Stimulated activated CD8-positive, alpha-beta memory T cell treated with anti-CD3 and anti-CD28 coated beads, Interleukin-4, amount 100 ng/mL, for 24 hours (primary cell): ENCODE results near the gene PROK2.

Source experiments
- DNase-seq: peaks from one replicate; pipeline ENCODE4 v3.0.0-alpha.2; 2020; ENCODE audit warnings: low read depth

PROK2 gene

DNA sequence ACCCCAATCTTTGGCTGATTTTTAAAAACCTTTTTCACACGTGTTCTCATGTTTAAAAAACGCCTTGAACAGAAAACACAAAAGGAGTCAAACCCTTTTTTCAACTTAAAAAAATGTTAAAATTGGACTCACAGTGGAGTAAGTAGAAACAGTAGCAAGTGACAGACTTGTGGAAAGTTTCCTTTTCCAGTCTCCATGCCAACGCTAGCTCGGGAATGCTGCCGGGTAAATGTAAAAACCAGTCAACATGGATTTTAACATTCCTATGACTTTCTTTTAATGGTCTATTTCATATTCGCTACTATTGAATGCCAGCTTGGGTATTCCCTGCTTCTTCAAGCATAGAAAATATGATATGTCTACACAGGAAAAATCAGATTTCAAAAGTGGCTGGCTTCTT lies 1.6 kb upstream of the PROK2 start:
- no peak for DNase-seq

DNA sequence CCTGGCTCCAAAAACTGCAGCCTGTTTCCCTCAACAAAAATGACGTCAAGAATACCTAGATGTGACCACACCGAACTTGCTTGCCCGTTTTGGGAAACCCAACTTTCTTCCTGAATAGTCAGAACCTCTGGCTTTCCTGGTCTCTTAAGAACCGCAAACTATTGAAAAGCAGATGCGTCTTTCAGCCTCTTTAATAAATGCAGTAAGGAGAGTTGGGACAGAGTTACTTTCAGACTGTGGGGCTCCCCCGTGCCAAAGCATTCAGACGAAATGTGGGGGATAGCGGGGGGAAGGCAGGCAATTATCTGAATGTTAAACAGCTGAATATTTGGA lies 1.2 kb upstream of the PROK2 start:
- DNase-seq, result no peak

DNA sequence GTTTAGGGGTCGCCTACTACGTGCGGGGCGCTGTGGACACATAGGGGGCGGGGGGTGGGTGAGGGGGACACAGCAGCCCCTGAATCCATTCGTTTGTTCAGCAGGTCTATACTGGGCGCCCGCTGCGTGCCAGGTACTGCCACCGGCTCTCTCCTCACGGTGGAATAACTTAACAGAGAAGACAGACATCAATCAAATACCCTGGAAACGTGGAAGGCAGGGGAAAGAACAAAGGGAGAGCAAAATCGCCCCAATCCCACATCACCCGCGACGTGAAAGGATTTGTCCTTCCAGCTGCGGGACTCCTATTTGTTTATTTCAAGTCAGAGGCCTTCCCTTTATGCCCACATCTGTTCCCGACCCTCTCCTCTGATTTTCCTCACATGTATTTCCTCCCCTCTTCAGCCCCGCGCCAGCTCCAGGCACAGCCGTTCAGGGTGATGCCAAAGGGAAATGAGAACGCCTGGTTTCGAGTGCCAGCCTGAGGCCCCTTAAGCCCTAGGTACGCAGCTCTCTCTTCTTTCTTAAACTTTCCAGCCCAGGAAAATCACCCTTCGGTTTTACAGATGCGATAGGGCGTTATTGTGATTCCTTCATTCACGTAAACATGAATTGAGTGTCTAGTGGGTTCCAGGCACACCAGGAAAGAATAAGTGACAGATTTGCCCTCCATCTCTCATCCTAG lies 726 bp upstream of the PROK2 start:
- no peak for DNase-seq

DNA sequence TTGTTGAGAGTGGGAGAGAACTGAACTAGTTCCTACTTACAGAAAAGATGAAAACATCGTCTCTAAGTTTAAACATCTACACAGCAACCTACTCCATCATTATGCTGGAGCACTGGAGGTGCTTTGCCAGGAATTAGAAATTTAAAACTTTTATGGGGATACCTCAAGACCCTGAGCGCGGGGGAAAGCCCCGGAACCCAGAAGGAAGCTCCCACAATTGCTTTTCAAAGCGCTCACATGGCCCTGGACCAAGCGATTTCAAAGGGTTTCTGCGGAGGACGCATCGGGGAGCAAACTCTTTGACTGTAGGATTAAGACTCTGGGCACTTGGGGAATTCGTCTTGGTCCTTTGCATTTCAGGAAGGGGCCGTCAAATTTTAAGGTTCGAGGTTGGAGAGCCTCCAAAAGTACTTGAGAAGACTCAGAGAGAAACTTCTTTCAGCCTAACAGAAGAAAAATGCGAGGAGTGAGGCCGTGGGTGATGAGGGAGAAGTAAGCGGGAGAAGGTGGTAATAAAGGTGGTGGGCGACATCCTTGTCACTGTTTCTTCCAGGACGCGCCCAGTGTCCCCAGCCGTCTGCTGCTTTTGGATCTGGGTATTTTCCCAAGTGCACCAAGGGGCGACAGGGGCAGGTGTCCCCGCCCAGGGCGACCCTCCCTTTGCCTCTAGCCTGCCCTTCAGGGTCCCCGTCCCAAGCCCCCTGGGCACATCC lies 591 bp downstream of the PROK2 start:
- no peak for DNase-seq

DNA sequence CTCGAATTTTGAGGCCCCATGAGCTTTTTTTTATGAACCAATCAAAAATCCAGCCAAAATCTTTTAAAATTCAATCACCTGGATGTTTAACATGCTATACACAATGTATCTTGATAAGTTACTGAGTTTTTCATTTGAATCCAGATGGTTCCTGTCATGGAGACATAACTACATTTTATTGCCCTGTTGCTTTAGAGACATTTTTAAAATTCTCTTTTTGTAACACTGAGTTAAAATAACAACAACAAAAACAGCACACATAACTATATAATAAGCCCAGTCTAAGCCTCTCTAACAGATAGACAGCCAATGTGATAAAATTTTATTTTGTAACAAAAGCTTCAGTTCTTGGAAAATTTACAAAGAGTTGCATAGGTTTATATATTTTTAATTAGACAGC lies 1.8 kb downstream of the PROK2 start:
- DNase-seq, result no peak

DNA sequence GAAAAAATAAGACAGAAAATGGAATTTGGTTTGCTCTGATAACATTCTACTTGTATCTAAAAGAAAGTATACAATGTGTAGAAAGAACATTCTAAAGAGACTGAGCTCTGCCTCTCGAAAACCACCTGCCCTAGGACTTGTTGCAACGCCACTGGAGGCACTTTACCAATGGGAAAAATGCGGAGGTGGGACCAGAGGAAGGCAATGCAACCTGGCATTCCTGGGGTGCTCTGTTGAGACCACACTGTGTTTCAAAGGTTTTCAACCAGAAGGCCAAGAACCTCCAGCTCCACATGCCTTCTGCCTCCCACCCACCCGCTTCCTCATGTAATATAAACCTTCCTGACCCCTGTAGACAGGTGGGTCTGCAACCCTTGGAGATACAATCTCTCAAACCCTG lies 4.5 kb downstream of the PROK2 start:
- no peak for DNase-seq

DNA sequence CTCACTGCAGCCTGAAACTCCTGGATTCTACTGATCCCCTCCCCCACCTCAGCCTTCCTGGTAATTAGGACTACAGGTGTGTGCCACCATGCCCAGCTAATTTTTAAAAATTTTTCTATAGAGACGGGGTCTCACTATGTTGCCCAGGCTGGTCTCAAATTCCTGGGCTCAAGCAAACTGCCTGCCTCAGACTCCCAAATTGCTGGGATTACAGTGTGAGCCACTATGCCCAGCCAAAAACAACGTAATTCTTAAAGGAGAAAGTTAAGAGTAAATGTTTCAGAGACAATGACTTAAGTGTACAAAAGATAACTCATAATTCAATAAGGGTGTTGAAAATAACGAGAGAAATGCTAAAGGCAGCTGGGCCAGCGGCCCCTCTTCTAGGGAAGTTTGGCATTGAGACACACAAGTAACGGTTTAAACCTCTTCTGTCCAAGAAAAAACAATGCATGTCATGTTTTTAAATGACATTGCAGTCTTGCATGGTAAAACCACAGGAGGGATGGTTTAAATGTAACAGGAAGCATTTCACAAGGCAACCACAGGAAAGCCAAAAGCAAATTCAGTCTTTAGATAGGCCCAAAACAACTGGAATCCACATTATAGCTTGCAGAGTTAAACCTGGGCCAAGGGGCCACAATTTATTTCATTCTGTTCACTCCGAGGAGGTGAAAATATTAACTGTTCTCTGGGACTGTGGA lies 5.1 kb downstream of the PROK2 start:
- DNase-seq, result no peak

DNA sequence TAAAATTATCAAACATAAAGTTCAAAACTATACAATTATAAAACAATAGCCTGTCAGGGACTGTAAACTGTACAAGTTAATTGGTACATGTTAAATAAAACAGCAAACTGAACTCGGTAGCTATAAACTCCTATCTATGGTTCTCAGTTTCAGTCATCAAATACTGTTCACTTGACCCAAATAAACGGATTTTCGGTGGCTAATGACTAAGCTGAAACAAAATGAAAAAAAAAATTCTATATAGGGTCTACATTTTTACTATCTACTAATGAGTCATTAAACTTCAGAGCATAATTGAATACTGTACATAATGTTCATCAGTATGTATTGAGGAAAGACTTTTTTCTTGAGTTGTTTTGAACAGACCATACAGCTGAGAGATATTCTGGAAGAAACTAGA lies 6.6 kb downstream of the PROK2 start:
- no peak for DNase-seq

DNA sequence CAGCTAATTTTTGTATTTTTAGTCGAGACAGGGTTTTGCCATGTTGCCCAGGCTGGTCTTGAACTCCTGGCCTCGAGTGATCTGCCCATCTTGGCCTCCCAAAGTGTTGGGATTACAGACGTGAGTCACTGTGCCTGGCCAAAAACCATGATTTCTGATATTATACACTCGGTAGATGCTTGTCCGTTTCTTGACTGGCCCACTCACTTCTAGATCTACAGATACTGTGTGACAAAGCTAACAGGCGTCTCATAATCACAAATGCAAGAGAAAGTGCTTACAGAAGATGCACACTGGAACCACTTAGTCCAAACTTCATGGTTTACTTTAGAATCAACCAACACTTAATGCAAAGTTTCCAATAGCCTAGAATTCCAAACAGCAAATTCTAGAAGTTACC lies 8.4 kb downstream of the PROK2 start:
- no peak for DNase-seq

DNA sequence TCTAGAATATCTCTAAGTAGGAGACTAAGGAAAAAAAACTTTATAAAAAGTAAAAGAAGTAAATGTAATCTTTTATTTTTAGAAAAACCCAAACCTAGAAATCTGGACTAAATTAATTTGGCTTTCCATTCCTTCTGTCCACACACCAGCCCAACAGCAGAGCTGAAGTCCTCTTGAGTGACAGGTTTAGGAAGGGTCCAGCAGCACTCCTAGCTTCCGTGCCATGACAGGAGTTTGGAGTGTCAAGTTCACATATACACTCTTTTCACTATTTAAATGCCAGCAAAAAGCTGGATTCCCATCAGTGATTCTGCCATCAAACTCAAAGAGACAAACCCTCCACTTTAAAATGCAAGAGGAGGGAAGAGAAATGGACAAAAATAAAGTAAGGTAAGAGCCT lies 13.1 kb downstream of the PROK2 start:
- no peak for DNase-seq

DNA sequence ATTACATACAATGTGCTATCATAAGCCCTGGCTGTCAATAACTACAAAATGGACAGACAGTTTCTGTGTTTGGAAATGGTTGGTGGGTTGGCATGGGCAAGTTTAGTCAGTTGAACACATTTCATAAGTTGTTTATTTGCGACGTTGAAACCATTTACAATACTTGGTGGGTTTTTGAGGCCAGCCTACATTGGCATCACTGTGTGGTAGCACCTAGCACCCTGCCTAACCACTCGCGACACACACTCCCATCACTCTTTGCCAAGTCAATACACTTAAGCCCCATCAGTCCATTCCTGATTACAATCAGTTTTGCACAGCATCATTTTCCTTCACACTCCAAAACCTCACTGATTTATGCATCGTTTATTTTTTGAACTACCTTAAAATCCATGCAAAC lies 13.8 kb downstream of the PROK2 start:
- no peak for DNase-seq

DNA sequence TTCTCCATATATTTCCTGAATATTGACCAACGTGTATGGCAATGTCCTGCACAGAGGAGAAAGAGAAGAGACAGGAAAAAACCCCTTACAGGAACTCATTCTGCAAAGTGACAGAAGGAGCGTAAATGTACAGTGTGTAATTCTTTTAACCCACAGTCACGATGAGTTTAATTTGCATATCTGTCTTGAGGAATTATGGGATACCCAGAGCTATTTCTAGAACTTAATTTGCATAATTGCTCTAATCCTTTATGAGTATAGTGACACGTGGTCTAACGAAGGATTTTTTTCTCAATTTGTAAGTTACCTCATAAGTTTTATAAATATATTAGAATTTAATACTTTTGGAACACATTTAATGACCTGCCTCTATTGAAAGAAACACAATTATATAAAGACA lies 21.5 kb downstream of the PROK2 start:
- no peak for DNase-seq

DNA sequence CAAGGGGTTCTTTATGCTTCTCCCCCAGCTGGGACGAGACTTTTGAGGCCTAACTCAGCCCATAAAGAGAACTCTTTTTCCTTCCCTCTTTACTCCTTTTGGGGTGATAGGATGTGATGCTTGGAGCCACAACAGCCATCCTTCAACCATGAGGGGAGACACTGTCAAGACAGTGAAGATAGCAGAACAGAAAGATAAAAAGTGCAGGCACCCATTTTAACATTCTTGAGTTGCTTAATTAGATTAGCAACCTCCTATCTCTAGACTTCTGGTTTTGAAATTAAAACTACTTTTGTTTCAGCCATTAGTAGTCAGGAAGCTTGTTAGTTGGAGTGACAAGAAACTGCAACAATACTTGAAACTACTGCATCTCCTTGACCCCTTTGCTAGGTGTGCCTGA lies 24.8 kb downstream of the PROK2 start:
- DNase-seq, result no peak

DNA sequence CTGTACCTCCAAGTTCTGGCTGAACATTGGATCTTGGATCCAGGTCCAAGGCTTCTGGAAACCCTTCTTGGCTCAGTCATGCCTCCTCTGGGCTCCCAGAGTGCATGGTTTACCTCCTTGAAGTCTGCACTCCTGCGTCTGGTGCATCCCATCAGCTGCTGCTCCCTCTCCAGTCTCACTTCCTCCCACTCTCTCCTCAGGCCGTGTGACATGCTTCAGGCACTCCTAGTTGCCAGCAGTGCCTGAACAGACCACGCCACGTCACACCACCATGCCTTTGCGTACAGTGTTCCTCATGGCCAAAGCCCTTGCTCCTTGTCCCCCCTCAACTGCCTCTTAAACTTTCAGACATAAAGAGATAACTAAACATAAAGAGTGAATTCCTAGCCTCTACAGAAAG lies 25.5 kb downstream of the PROK2 start:
- no peak for DNase-seq

DNA sequence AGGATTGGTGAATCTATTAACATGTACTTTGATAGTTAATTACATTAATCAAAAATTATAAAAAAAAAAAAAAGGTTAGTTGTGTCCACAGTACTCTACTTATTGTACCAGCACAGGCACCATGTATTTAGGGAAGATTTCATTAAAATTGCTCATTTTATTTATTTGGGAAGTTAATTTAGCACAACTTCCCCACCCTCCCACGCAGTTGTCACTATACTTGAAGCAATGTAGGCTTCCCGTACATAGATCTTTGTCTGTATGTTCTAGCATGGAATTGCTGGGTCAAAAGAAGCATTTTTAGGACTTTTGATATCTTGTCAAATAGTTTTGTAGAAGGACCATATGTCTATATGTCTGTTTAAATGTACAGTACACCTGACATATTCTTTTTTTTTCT lies 26.9 kb downstream of the PROK2 start:
- DNase-seq, result no peak

DNA sequence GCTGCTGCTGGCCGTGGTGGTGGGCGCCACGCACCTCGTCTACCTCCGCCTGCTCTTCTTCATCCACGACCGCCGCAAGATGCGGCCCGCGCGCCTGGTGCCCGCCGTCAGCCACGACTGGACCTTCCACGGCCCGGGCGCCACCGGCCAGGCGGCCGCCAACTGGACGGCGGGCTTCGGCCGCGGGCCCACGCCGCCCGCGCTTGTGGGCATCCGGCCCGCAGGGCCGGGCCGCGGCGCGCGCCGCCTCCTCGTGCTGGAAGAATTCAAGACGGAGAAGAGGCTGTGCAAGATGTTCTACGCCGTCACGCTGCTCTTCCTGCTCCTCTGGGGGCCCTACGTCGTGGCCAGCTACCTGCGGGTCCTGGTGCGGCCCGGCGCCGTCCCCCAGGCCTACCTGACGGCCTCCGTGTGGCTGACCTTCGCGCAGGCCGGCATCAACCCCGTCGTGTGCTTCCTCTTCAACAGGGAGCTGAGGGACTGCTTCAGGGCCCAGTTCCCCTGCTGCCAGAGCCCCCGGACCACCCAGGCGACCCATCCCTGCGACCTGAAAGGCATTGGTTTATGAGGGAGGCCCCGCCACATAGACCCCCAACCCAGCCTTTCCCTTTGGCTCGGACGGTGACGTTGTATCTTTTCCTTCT lies 30.2 kb downstream of the PROK2 start:
- no peak for DNase-seq

DNA sequence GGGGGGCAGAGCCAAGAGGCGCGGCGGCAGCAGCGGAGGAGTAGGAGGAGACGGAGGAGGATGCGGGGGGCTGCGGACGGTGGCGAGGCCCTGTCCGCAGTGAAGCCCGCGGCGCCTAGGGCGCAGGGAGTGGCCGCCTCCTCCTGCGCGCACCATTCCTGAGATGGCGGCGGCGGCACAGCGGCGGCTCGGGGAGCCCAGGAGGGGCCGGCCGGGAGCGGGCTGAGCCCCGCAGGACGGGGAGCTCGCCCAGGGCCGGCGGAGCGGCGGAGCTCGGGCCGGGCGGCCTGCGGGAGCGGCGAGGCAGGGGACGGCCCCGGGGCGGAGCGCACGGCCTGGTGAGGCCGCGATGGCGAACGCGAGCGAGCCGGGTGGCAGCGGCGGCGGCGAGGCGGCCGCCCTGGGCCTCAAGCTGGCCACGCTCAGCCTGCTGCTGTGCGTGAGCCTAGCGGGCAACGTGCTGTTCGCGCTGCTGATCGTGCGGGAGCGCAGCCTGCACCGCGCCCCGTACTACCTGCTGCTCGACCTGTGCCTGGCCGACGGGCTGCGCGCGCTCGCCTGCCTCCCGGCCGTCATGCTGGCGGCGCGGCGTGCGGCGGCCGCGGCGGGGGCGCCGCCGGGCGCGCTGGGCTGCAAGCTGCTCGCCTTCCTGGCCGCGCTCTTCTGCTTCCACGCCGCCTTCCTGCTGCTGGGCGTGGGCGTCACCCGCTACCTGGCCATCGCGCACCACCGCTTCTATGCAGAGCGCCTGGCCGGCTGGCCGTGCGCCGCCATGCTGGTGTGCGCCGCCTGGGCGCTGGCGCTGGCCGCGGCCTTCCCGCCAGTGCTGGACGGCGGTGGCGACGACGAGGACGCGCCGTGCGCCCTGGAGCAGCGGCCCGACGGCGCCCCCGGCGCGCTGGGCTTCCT lies 31.0 kb downstream of the PROK2 start, which contains the start of gene GPR27:
TSS of gene GPR27 (plus strand) at position 155 of the 909 bp plus-strand sequence. CDS start at position 350, 195 bp downstream.
- no peak for DNase-seq

DNA sequence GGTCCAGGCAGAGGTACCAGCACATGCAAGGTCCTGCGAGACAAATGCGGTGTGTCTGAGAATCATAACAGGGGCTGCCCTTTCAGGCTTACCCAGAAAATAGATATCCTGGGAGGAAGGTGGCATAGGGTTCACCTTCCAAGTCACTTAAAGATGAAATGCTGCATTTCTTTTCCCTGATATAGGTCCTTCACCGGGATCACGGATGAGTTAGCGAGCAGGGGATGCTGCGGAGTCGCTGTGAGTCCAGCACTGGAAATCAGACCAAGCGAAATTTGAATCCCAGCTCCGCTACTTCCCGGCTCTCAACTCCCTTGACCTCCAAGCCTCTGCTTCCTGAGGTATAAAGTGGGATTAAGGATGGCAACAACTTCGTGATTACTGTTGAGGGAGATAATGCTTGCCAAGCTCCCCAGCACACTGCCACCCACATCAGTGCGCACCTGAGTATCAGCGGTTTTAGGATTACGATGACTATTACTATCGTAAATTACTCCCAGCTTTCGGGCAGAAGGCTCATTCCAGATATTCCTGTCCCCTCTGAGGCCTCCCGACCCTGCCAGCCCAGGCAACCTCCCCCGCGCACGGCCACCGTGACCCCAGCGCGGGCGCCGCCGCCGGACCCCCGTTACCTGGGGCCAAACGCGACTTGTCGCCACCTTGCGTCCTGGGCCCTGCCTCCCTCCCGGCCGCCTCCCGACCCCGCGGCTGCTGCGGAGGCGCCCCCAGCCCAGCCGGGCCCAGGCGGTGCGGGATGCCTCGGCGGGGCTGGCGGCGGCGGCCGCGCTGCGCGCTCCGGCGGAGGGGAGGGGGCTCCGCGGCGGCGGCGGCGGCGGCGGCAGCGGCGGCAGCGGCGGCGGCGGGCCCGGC lies 31.9 kb downstream of the PROK2 start:
- DNase-seq, result no peak

DNA sequence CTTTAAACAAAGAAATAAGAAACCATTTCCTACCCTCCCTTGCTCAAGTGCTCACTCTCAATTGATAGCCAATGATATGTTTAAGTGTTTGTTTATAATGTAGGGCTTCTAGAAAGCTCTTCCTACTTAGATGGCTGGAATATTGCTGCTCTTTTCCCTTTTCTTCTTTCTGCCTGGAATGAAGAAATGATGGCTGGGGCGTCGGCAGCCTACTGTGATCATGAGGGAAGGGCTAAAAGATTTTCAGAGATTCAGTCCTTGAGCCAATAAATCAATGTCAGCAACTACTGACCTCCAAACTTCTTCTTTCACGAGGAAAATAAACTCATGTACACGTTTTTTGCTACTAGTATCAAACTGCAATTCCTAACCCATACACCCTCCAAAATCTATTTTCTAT lies 33.3 kb downstream of the PROK2 start:
- DNase-seq, result no peak

DNA sequence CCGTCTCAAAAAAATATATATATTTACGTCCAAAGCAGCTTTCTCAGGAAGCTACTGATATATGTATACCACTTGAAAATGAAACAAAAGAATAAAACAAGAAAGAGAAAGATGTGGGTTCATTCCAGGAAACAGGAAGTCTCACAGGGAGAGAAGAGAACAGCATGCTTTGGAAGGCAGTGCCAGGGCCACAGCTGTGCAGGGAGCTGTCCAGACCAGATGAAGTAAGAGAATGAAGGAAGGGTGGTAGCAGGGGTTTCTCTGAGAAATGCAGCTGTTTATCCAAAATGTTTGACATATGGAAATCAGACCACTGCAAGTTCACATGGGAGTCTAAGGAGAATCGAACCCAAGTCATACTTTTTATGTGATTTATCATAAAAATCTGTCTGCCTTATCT lies 40.2 kb downstream of the PROK2 start:
- DNase-seq, result no peak

DNA sequence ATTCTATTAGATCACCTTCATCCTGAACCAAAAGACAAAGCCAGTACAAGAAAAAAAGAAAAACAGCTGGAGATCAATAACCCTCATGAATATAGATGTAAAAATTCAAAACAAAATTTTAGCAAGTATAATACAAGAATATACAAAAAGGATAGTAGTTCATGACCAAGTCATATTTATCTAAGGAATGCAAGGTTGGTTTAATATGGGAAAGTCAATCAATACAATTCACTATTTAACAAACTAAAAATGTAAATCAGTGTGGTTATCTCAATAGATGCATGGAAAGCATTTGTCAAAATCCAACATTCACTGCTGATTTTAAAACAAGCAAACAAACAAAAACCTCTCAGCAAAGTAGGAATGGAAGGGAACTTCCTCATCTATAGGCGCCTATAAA lies 42.3 kb downstream of the PROK2 start:
- DNase-seq, result no peak
